OCI-LY7 (cell line): Measurements from ENCODE around the gene SFXN5. TPM values are rescaled to one million over a fixed set of nuclear protein-coding genes. Genes with fewer than 3 reads are reported as not detected.

Experiments
- BruUV-seq: library from RNA; stranded (reverse); fragments of 400-500 nt; replicated peaks from 2 replicates; lab custom pipeline; 2021; lab: Mats Ljungman, UMichigan
- CTCF ChIA-PET: fragments of 300-600 bp; sonication (Branson Sonifier 250); formaldehyde crosslinking; loops from one replicate; lab custom pipeline; 2022; ENCODE audit warnings: antibody characterized with exemption; ENCODE audit not compliant: unreplicated experiment; lab: Charles Lee
- POLR2A ChIA-PET: fragments of 300-600 bp; sonication (Branson Sonifier 250); formaldehyde crosslinking; loops from one replicate; lab custom pipeline; 2022; ENCODE audit warnings: antibody characterized with exemption; lab: Charles Lee
- DNase-seq: peaks from one replicate; pipeline ENCODE4 v3.0.0-alpha.2; 2015; ENCODE audit warnings: low spot score
- H2AFZ ChIP-seq: fragments of 200-600 bp; sonication (generic), shearing (Covaris generic); 2 replicates; pipeline ENCODE4 v1.6.1; 2014; ENCODE audit warnings: mild to moderate bottlenecking, antibody characterized with exemption, low read length, moderate library complexity
- H3K27ac ChIP-seq: fragments of 200-600 bp; sonication (generic); 2 replicates; pipeline ENCODE4 v1.5.1; 2014; ENCODE audit warnings: mixed run types, low read depth, mild to moderate bottlenecking, moderate library complexity, low read length, inconsistent platforms; ENCODE audit not compliant: poor library complexity, severe bottlenecking
- H3K36me3 ChIP-seq: fragments of 200-600 bp; sonication (generic); 2 replicates; pipeline ENCODE4 v1.6.1; 2014; ENCODE audit warnings: mild to moderate bottlenecking, antibody characterized with exemption, low read length, moderate library complexity, mixed read lengths; ENCODE audit not compliant: insufficient read depth
- H3K4me1 ChIP-seq: fragments of 200-600 bp; sonication (generic); 2 replicates; pipeline ENCODE4 v1.5.1; 2014; ENCODE audit warnings: mild to moderate bottlenecking, low read length; ENCODE audit not compliant: insufficient read depth, poor library complexity, severe bottlenecking
- H3K4me2 ChIP-seq: fragments of 200-600 bp; sonication (generic); 2 replicates; pipeline ENCODE4 v1.6.1; 2014; ENCODE audit warnings: mild to moderate bottlenecking, low read length
- H3K4me3 ChIP-seq: fragments of 200-600 bp; sonication (generic); 2 replicates; pipeline ENCODE4 v1.5.1; 2014; ENCODE audit warnings: mild to moderate bottlenecking, low read depth, low read length; ENCODE audit not compliant: poor library complexity, severe bottlenecking
- H3K79me2 ChIP-seq: fragments of 200-600 bp; sonication (generic); 2 replicates; pipeline ENCODE4 v1.6.1; 2016; ENCODE audit warnings: low read depth, mild to moderate bottlenecking, low read length, moderate library complexity, mixed read lengths; ENCODE audit not compliant: insufficient read depth
- H3K9me2 ChIP-seq: fragments of 200-600 bp; sonication (generic); 2 replicates; pipeline ENCODE4 v1.6.1; 2016; ENCODE audit warnings: mild to moderate bottlenecking, low read length, mixed read lengths; ENCODE audit not compliant: insufficient read depth
- H3K9me3 ChIP-seq: fragments of 200-600 bp; sonication (generic); 2 replicates; pipeline ENCODE4 v1.6.1; 2014; ENCODE audit warnings: mild to moderate bottlenecking, mixed run types, low read length, mixed read lengths
- H4K20me1 ChIP-seq: fragments of 200-600 bp; sonication (generic); 2 replicates; pipeline ENCODE4 v1.6.1; 2014; ENCODE audit warnings: mild to moderate bottlenecking, antibody characterized with exemption, low read length, moderate library complexity, mixed read lengths; ENCODE audit not compliant: insufficient read depth
- EZH2phosphoT487 ChIP-seq: fragments of 200-600 bp; sonication (generic); IDR thresholded peaks from 2 replicates; pipeline ENCODE4 v1.6.1; 2018; ENCODE audit warnings: low read depth, borderline replicate concordance, mild to moderate bottlenecking, mixed run types, antibody characterized with exemption, low read length, moderate library complexity, mixed read lengths
- intact Hi-C: fragments of 100-400 bp; cut with micrococcal nuclease; formaldehyde crosslinking; loops from one replicate; pipeline ENCODE4 v1.10.0; 2022; ENCODE audit not compliant: unreplicated experiment
- total RNA-seq, 2 experiments: library from RNA; depleted of rRNA in 1 of 2; stranded (reverse); fragments of >200 nt in 1 of 2; shearing (Covaris generic) in 1 of 2; gene quantifications; 2 replicates each; pipeline ENCODE4 v1.2.3, GENCODE V29; 2014 to 2022
- TF ChIP-seq, protein P1 (sequence below): fragments of 200-600 bp; sonication (generic); conservative IDR thresholded peaks from 2 replicates; pipeline ENCODE4 v1.5.1; 2014; ENCODE audit warnings: mild to moderate bottlenecking, antibody characterized with exemption, low read length, moderate library complexity, mixed read lengths

SFXN5 gene
- total RNA-seq, 2 experiments from 2014 or later, result 4.5 to 10.5 TPM

- no peak for DNase-seq
- BruUV-seq, result no TSS peak
- no peaks in the 10 kb centered on the region for H3K79me2 ChIP-seq
- no peaks in the 10 kb centered on the region for H3K4me1 ChIP-seq
- H3K36me3 ChIP-seq, result no peaks in the 10 kb centered on the region
- H3K27ac ChIP-seq, result no peak overlapping the region
- ChIA-PET POLR2A (interaction anchor here (0.7 kb wide), 1 partner anchor 61 kb away, joined by 4 read pairs; no protein-coding TSS in a partner anchor), CTCF (no interaction called here)
- no peak overlapping the region for H3K4me2 ChIP-seq
- no peak overlapping the region for H3K4me3 ChIP-seq
- H3K9me2 ChIP-seq, result no peaks in the 10 kb centered on the region
- H2AFZ ChIP-seq, result no peak overlapping the region
- intact Hi-C loops, result no loop called here
- H4K20me1 ChIP-seq, result no peaks in the 10 kb centered on the region
- H3K9me3 ChIP-seq, result no peaks in the 10 kb centered on the region
- TF ChIP-seq, protein P1, sequence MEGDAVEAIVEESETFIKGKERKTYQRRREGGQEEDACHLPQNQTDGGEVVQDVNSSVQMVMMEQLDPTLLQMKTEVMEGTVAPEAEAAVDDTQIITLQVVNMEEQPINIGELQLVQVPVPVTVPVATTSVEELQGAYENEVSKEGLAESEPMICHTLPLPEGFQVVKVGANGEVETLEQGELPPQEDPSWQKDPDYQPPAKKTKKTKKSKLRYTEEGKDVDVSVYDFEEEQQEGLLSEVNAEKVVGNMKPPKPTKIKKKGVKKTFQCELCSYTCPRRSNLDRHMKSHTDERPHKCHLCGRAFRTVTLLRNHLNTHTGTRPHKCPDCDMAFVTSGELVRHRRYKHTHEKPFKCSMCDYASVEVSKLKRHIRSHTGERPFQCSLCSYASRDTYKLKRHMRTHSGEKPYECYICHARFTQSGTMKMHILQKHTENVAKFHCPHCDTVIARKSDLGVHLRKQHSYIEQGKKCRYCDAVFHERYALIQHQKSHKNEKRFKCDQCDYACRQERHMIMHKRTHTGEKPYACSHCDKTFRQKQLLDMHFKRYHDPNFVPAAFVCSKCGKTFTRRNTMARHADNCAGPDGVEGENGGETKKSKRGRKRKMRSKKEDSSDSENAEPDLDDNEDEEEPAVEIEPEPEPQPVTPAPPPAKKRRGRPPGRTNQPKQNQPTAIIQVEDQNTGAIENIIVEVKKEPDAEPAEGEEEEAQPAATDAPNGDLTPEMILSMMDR, result no peak
- TF ChIP-seq EZH2phosphoT487, result no peak
These were observed 36.7 kb downstream of the SFXN5 start for GRCh38 chr2:73034661-73035375.

- DNase-seq, result no peak
- Histone ChIP-seq H3K4me3 (no peak overlapping the region), H3K36me3 (no peaks in the 10 kb centered on the region), H3K9me2 (no peaks in the 10 kb centered on the region), H3K4me2 (no peak overlapping the region), H3K79me2 (no peaks in the 10 kb centered on the region), H2AFZ (no peak overlapping the region), H3K4me1 (no peaks in the 10 kb centered on the region), H3K27ac (no peak overlapping the region), H4K20me1 (no peaks in the 10 kb centered on the region), H3K9me3 (no peaks in the 10 kb centered on the region)
- CTCF ChIA-PET, result no interaction called here
- POLR2A ChIA-PET, result no interaction called here
- TF ChIP-seq EZH2phosphoT487, result no peak
- TF ChIP-seq, protein P1, result no peak
- BruUV-seq, result no TSS peak
- intact Hi-C loops, result no loop called here
These were observed 37.6 kb downstream of the SFXN5 start for GRCh38 chr2:73033766-73034381.
